WTC11 (cell line): ENCODE measurements around the gene PARP2.

Source experiments
- CTCF ChIP-seq: fragments of 200-600 bp; IDR thresholded peaks from 2 replicates; pipeline ENCODE4 v1.8.0; 2022; ENCODE audit warnings: antibody characterized with exemption
- ESRRA ChIP-seq: sonication (generic); formaldehyde crosslinking; IDR thresholded peaks from 2 replicates; pipeline ENCODE4 v1.8.1; 2022; ENCODE audit warnings: mild to moderate bottlenecking, missing genetic modification reagents, borderline replicate concordance
- IRF2 ChIP-seq: sonication (generic); formaldehyde crosslinking; IDR thresholded peaks from 2 replicates; pipeline ENCODE4 v1.8.0; 2022; ENCODE audit warnings: low read depth, missing genetic modification reagents, borderline replicate concordance
- ZMAT4 ChIP-seq: fragments of 250-450 bp; sonication (Bioruptor Pico); IDR thresholded peaks from 2 replicates; pipeline ENCODE4 v1.9.0; 2021; ENCODE audit warnings: mild to moderate bottlenecking
- ZNF121 ChIP-seq: sonication (generic); formaldehyde crosslinking; IDR thresholded peaks from 2 replicates; pipeline ENCODE4 v1.8.0; 2023; ENCODE audit warnings: missing genetic modification reagents

DNA sequence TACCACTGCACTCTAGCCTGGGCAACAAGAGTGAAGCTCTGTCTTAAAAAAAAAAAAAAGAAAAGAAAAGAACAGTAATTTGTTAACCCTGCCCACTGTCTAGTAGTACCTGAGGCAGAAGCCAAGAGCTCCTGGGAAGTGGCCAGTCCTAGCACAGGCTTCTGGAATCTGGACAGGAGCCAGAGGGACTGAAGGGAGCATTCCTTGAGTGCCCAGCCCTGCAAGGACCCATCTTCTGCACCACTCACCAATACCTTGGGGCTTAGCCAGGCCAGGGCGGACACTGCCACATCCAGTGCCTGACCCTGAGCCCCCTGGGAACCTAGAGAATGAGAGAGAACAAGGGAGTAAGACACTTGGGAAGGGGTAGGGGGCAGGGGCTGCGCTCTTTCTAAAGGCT, 33.7 kb downstream of the PARP2 start:
- TF ChIP-seq ZMAT4 (CRISPR knock-in tag) = no peak
- no peak for TF ChIP-seq ESRRA (CRISPR knock-in tag)
- TF ChIP-seq CTCF = no peak
- TF ChIP-seq ZNF121 (CRISPR knock-in tag) = no peak
- no peak for TF ChIP-seq IRF2 (CRISPR knock-in tag)
